GM23248 (cell line): ENCODE data around the gene TAF1C.

Experiments used
- EZH2 ChIP-seq: fragments of 200-600 bp; sonication (generic); IDR thresholded peaks from 2 replicates; pipeline ENCODE4 v1.6.1; 2018; ENCODE audit warnings: antibody characterized with exemption, mild to moderate bottlenecking; ENCODE audit not compliant: insufficient read depth, poor library complexity, severe bottlenecking
- EZH2phosphoT487 ChIP-seq: fragments of 200-600 bp; sonication (generic); IDR thresholded peaks from 2 replicates; pipeline ENCODE4 v1.6.1; 2018; ENCODE audit warnings: antibody characterized with exemption, moderate library complexity, mild to moderate bottlenecking, low read depth; ENCODE audit not compliant: insufficient read depth

- no peak for TF ChIP-seq EZH2
- TF ChIP-seq EZH2phosphoT487: no peak
Measured at GRCh38 chr16:84205976-84206691, 19.3 kb upstream of the TAF1C start.
